ENCODE results near the gene ZNF423.

Gene ZNF423

GRCh38 chr16:49468611-49469310, 387.2 kb downstream of the ZNF423 start:
- Histone ChIP-seq H2AK5ac (ENCODE audit: low read length, severe bottlenecking) (no peak overlapping the region), H3K9ac (ENCODE audit: low read length) (no peak overlapping the region), H2BK15ac (ENCODE audit: low read depth, poor library complexity, severe bottlenecking) (no peak overlapping the region), H2BK120ac (ENCODE audit: low read depth, low read length) (no peak overlapping the region), H3K79me1 (replicated peaks; ENCODE audit: low read length, poor library complexity, severe bottlenecking) (no peaks in the 10 kb centered on the region), H3K4me1 (ENCODE audit: control insufficient read depth, insufficient read depth, low read depth, low read length) (peaks cover 2% of the 10 kb centered on the region), H3K27ac (ENCODE audit: low read length, poor library complexity, severe bottlenecking) (no peak overlapping the region), H3K4me2 (ENCODE audit: low read length, poor library complexity, severe bottlenecking) (no peak overlapping the region), H3K23ac (ENCODE audit: low read length in 2 of 2) (no peak overlapping the region), H3K4me3 (ENCODE audit: insufficient read depth in 1 of 2, low read depth in 1 of 2, low read length in 2 of 2) (no peak overlapping the region), H3K9me3 (ENCODE audit: control insufficient read depth, low read length) (no peaks in the 10 kb centered on the region), H3K36me3 (ENCODE audit: control insufficient read depth in 1 of 2, insufficient read depth in 2 of 2, low read depth in 1 of 2, low read length in 2 of 2) (no peaks in the 10 kb centered on the region), H3K27me3 (ENCODE audit: control insufficient read depth in 1 of 2, insufficient read depth in 1 of 2, low read length in 2 of 2) (peaks cover 45 to 60% of the 10 kb centered on the region in 2 experiments), H2BK5ac (ENCODE audit: low read depth, low read length, poor library complexity, severe bottlenecking) (no peak overlapping the region), H4K91ac (ENCODE audit: low read length) (no peak overlapping the region), H2AFZ (ENCODE audit: low read depth, low read length) (no peak overlapping the region), H3K4ac (ENCODE audit: low read depth in 1 of 2, low read length in 2 of 2) (no peak overlapping the region), H3K18ac (ENCODE audit: low read depth in 1 of 2, low read length in 2 of 2) (no peak overlapping the region), H4K8ac (ENCODE audit: low read length) (no peak overlapping the region), H2BK12ac (ENCODE audit: low read length in 2 of 2) (no peak overlapping the region), H3K14ac (ENCODE audit: low read length in 2 of 2) (no peak overlapping the region)
- WGBS, result 78% methylated on average over 3 of the region's 3 CpGs
- no peak for DNase-seq

DNA sequence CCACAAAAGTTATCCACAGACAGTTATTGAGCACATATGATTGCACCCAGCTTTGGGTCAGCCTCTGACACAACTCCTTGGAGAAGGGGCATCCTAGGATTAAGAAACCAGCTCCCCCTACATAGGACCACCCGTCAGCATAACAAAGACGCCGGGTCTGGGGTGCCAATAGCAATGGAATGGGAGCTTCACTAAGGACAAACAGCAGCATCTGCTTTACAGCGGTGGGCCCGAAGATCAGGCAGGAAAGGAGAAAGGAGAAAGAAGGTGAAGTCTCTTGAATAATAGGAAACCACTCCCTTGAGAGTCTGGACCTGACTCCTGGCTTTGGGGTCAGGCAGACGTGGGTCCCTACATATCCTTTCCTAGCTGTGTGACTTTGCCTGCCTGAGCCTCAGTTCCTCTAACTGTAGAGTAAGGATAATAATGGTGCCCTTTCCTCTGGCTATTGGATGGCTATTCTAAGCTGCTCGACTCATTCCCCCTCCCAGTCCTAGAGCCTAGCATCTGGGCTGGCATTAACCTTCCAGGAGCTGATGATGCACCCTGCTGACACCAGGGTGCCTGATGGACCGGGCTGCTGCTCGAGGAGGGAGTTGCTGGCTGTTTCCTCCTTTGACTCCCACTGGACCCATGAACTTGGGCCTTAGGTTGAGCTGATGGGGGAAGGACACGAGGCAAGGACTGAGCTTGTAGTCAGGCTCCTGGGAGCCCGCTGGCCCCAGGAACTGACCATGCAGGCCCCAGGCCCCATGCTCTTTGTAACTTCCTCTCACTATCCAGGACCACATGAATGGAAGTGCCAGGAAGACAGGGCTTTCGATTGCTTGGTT, 388.2 kb downstream of the ZNF423 start:
- H3K36me3 ChIP-seq (ENCODE audit: control insufficient read depth in 1 of 2, insufficient read depth in 2 of 2, low read depth in 1 of 2, low read length in 2 of 2), result no peaks in the 10 kb centered on the region
- no peak overlapping the region for H3K4ac ChIP-seq (ENCODE audit: low read depth in 1 of 2, low read length in 2 of 2)
- peaks cover 2% of the 10 kb centered on the region for H3K4me1 ChIP-seq (ENCODE audit: control insufficient read depth, insufficient read depth, low read depth, low read length)
- no peak overlapping the region for H2BK12ac ChIP-seq (ENCODE audit: low read length in 2 of 2)
- no peak overlapping the region for H2AK5ac ChIP-seq (ENCODE audit: low read length, severe bottlenecking)
- no peak overlapping the region for H3K14ac ChIP-seq (ENCODE audit: low read length in 2 of 2)
- H3K4me3 ChIP-seq (ENCODE audit: insufficient read depth in 1 of 2, low read depth in 1 of 2, low read length in 2 of 2), result no peak overlapping the region
- no peak overlapping the region for H2BK15ac ChIP-seq (ENCODE audit: low read depth, poor library complexity, severe bottlenecking)
- no peak overlapping the region for H2BK120ac ChIP-seq (ENCODE audit: low read depth, low read length)
- H3K27ac ChIP-seq (ENCODE audit: low read length, poor library complexity, severe bottlenecking), result no peak overlapping the region
- H3K18ac ChIP-seq (ENCODE audit: low read depth in 1 of 2, low read length in 2 of 2), result no peak overlapping the region
- no peak for DNase-seq
- no peak overlapping the region for H4K91ac ChIP-seq (ENCODE audit: low read length)
- 66% methylated on average over 12 of the region's 12 CpGs for WGBS
- H3K9ac ChIP-seq (ENCODE audit: low read length), result no peak overlapping the region
- no peak overlapping the region for H3K4me2 ChIP-seq (ENCODE audit: low read length, poor library complexity, severe bottlenecking)
- no peaks in the 10 kb centered on the region for H3K79me1 ChIP-seq (replicated peaks; ENCODE audit: low read length, poor library complexity, severe bottlenecking)
- H2AFZ ChIP-seq (ENCODE audit: low read depth, low read length), result no peak overlapping the region
- peaks cover 55 to 67% of the 10 kb centered on the region in 2 experiments for H3K27me3 ChIP-seq (ENCODE audit: control insufficient read depth in 1 of 2, insufficient read depth in 1 of 2, low read length in 2 of 2)
- H2BK5ac ChIP-seq (ENCODE audit: low read depth, low read length, poor library complexity, severe bottlenecking), result no peak overlapping the region
- no peaks in the 10 kb centered on the region for H3K9me3 ChIP-seq (ENCODE audit: control insufficient read depth, low read length)
- H3K23ac ChIP-seq (ENCODE audit: low read length in 2 of 2), result no peak overlapping the region
- H4K8ac ChIP-seq (ENCODE audit: low read length), result no peak overlapping the region

- Histone ChIP-seq H3K9ac (ENCODE audit: low read length) (no peak overlapping the region), H4K91ac (ENCODE audit: low read length) (no peak overlapping the region), H3K14ac (ENCODE audit: low read length in 2 of 2) (no peak overlapping the region)
These were observed 389.0 kb downstream of the ZNF423 start for GRCh38 chr16:49466881-49467280.

GRCh38 chr16:49466529-49466831, 389.4 kb downstream of the ZNF423 start:
- Histone ChIP-seq H4K8ac (ENCODE audit: low read length) (no peak overlapping the region), H3K18ac (ENCODE audit: low read depth in 1 of 2, low read length in 2 of 2) (no peak overlapping the region), H3K4me1 (ENCODE audit: control insufficient read depth, insufficient read depth, low read depth, low read length) (peaks cover 2% of the 10 kb centered on the region), H3K27ac (ENCODE audit: low read length, poor library complexity, severe bottlenecking) (no peak overlapping the region), H3K4ac (ENCODE audit: low read depth in 1 of 2, low read length in 2 of 2) (no peak overlapping the region), H3K4me2 (ENCODE audit: low read length, poor library complexity, severe bottlenecking) (no peak overlapping the region), H2BK5ac (ENCODE audit: low read depth, low read length, poor library complexity, severe bottlenecking) (no peak overlapping the region), H4K91ac (ENCODE audit: low read length) (no peak overlapping the region), H2BK15ac (ENCODE audit: low read depth, poor library complexity, severe bottlenecking) (no peak overlapping the region), H3K36me3 (ENCODE audit: control insufficient read depth in 1 of 2, insufficient read depth in 2 of 2, low read depth in 1 of 2, low read length in 2 of 2) (no peaks in the 10 kb centered on the region), H2AFZ (ENCODE audit: low read depth, low read length) (no peak overlapping the region), H3K79me1 (replicated peaks; ENCODE audit: low read length, poor library complexity, severe bottlenecking) (no peaks in the 10 kb centered on the region), H3K9me3 (ENCODE audit: control insufficient read depth, low read length) (no peaks in the 10 kb centered on the region), H3K4me3 (ENCODE audit: insufficient read depth in 1 of 2, low read depth in 1 of 2, low read length in 2 of 2) (no peak overlapping the region), H2BK120ac (ENCODE audit: low read depth, low read length) (no peak overlapping the region), H3K9ac (ENCODE audit: low read length) (no peak overlapping the region), H2AK5ac (ENCODE audit: low read length, severe bottlenecking) (no peak overlapping the region), H2BK12ac (ENCODE audit: low read length in 2 of 2) (no peak overlapping the region), H3K27me3 (ENCODE audit: control insufficient read depth in 1 of 2, insufficient read depth in 1 of 2, low read length in 2 of 2) (peaks cover 52 to 60% of the 10 kb centered on the region in 2 experiments), H3K14ac (ENCODE audit: low read length in 2 of 2) (no peak overlapping the region), H3K23ac (ENCODE audit: low read length in 2 of 2) (no peak overlapping the region)
- DNase-seq, result no peak
- 86% methylated on average over 4 of the region's 4 CpGs for WGBS

More at GRCh38 chr16:49466881-49467280, 389.0 kb downstream of the ZNF423 start:
- Histone ChIP-seq H3K23ac (ENCODE audit: low read length in 2 of 2) (no peak overlapping the region), H2AK5ac (ENCODE audit: low read length, severe bottlenecking) (no peak overlapping the region), H2BK12ac (ENCODE audit: low read length in 2 of 2) (no peak overlapping the region), H3K4me2 (ENCODE audit: low read length, poor library complexity, severe bottlenecking) (no peak overlapping the region), H4K8ac (ENCODE audit: low read length) (no peak overlapping the region), H2BK15ac (ENCODE audit: low read depth, poor library complexity, severe bottlenecking) (no peak overlapping the region), H3K27me3 (ENCODE audit: control insufficient read depth in 1 of 2, insufficient read depth in 1 of 2, low read length in 2 of 2) (peaks cover 52 to 64% of the 10 kb centered on the region in 2 experiments), H3K4ac (ENCODE audit: low read depth in 1 of 2, low read length in 2 of 2) (no peak overlapping the region), H3K4me3 (ENCODE audit: insufficient read depth in 1 of 2, low read depth in 1 of 2, low read length in 2 of 2) (no peak overlapping the region), H3K79me1 (replicated peaks; ENCODE audit: low read length, poor library complexity, severe bottlenecking) (no peaks in the 10 kb centered on the region), H3K36me3 (ENCODE audit: control insufficient read depth in 1 of 2, insufficient read depth in 2 of 2, low read depth in 1 of 2, low read length in 2 of 2) (no peaks in the 10 kb centered on the region), H3K18ac (ENCODE audit: low read depth in 1 of 2, low read length in 2 of 2) (no peak overlapping the region), H3K27ac (ENCODE audit: low read length, poor library complexity, severe bottlenecking) (no peak overlapping the region), H3K4me1 (ENCODE audit: control insufficient read depth, insufficient read depth, low read depth, low read length) (peaks cover 2% of the 10 kb centered on the region), H2AFZ (ENCODE audit: low read depth, low read length) (no peak overlapping the region), H3K9me3 (ENCODE audit: control insufficient read depth, low read length) (no peaks in the 10 kb centered on the region), H2BK5ac (ENCODE audit: low read depth, low read length, poor library complexity, severe bottlenecking) (no peak overlapping the region), H2BK120ac (ENCODE audit: low read depth, low read length) (no peak overlapping the region)
- 78% methylated on average over 1 of the region's 1 CpG for WGBS
- DNase-seq, result no peak

Data from mesenchymal stem cell (in vitro differentiated cells and primary cell).